Mesenteric fat pad (tissue), 1 donor: ENCODE data around the gene ACADS. TPM values are rescaled to one million over a fixed set of nuclear protein-coding genes. Genes with fewer than 3 reads are reported as not detected.
A peak's percentile ranks its signal among the peaks of the same experiment; 100 is the strongest.

ENCODE experiments used
- DNase-seq: peaks from one replicate; pipeline ENCODE4 v3.0.0-alpha.2; 2020; ENCODE audit warnings: low spot score
- total RNA-seq: library from RNA; stranded (reverse); fragmentation: NEBNext Ultra II Directional; extraction: Animal tissue kit (Norgen Biotek cat#: 25700); gene quantifications from one replicate; pipeline ENCODE4 v1.2.1, GENCODE V29; 2021
- donor health status: DM: yes; HTN: yes; CAD: no.

ACADS gene
- total RNA-seq, 1 donor from 2014 or later, result 66.9 TPM

- DNase-seq, result no peak
Measured at GRCh38 chr12:120754792-120755191, 29.2 kb downstream of the ACADS start.

DNA sequence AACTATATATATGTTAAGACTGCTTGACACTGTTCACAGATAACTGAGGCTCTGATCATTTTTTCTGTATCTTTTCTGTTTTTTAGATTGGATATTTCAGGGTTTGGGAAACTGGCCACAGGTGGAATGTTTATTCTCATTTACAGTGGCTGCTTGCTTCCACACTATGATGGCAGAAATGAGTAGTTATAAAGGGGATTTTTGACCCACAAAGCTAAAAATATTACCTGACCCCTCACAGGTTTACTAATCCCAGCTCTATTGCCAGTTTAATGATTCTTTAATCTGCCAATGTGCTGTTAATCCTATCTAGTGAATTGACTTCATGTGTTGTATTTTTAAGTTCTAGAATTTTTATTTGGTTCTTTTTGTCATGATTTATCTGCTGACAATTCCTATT lies 29.6 kb downstream of the ACADS start:
- no peak for DNase-seq

DNA sequence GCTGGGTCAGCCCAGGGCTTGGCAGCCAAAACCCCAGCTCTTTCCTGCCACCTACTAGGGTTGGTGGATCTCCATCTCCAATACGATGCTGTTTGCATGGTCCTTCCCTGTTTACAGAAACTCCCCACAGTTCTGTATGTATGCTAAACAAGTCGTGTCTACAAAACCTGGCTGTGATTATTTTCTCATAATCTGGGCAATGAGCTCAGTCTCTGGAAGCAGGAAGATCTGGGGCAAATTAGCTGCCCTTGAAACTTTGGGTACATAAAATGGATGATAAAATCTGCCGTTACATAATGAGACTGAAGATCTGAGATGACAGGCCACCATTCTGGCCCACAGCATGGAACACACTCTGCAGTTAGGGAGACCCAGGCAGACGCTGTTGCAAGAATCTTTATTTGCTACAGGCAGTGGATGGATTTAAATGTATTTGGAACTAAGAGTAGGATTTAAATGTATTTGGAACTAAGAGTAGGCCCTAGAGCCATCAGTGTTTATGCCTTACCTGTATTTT lies 31.7 kb downstream of the ACADS start:
- peak; percentile 4 for DNase-seq

GRCh38 chr12:120757949-120758348 lies 32.3 kb downstream of the ACADS start:
- peak; percentile 67 for DNase-seq

DNA sequence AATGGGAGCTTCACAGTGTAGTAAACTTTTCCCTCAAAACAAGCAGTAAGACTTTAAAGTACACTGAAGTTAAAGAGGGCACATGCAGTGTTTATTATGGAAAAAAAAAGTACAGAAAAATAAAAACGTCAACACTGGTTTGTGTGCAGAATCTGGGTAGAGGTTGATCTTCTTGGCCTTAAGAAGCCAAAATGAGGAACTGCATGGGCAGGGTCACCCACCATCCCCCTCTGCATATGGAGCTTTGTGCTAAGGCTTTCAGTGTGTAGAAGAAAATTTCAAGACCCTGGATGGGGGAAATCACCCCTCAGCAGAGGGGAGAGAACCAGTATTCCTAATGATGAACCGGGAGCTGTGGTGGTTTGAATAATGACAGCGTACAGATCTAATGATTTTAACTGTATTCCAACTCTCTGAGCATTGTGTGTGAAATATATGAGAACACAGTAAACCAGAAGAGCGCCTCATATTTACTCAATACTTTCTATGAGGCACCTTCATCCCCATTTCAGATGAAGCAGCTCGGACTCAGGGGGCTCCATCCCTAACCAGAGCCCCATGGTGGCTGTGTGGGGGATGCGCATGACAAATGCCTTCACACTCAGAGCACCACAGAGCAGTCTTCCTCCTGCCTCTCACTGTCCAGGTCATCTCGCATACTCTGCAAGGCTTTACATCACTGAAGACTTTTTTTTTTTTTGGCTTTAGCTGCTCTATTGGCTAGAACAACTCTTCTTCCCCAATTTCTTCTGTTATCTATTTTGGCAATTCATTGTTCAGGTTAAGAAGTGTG lies 33.4 kb downstream of the ACADS start:
- peak; percentile 22 for DNase-seq

- DNase-seq, result peak; percentile 83
Measured at GRCh38 chr12:120759591-120760348, 34.1 kb downstream of the ACADS start.

DNA sequence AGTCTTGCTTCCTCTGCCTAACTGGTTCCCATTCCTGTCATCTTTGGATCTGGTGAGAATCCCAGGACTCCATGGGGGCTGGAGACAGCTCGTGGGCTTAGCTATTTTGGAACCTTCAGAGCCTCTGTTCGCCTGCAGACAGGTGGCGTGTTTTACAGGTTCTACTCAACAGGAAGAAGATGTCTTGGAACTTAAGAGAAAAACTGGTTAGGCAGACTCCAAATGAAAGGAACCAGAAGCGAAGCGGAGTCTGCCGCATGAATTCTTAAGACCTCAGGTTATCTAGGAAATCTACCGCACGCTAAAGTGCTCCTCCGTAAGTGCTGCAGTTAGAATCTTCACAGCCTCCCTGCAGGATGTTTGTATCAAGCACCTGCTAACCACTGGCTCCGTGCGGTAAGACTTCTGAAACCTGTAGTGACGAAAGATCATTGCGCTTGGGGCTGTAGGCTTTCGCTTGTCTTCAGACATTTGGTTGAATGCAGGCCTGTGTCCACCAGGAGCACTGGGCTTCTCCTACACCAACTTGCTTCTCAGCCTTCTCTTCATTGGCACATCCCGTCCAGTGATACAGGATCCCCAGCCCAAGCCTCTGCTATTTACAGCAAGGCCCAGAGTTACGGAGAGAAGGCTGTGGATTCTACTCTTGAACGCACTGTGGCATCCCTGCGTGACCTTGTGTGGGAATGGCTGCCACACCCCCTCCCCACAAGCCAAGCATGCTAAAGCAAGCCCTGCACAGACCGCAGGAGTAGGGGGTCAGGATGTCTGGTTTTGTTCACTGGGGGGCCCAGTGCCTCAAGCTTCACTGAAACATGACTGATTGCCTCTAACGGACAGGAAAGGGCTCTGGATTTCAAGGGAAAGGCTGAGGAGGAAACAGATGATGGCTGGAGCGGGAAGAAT lies 35.0 kb downstream of the ACADS start:
- DNase-seq, result peak; percentile 47

GRCh38 chr12:120761519-120761934 lies 35.9 kb downstream of the ACADS start:
- DNase-seq, result no peak

DNA sequence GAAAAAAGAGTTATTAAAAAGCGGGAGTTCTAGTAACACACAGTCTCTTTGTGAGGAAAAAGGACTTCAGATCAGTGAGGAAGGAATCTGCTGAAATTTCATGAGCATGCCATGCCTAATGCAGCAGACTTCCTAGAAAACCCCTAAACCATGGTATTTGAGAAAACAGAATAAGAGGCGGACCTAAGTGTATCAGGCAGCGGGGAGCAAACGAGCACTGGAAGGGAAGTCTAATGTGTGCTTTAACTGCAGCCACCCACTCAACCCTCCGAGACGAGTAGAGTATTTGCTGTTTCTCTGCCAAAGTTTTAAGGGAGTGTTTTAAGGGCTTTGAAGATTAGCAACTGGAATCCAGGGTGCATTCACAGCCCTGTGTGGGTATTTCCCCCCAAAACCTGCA lies 36.5 kb downstream of the ACADS start:
- DNase-seq, result no peak

- DNase-seq, result no peak
Measured at GRCh38 chr12:120763250-120763649, 37.6 kb downstream of the ACADS start.

DNA sequence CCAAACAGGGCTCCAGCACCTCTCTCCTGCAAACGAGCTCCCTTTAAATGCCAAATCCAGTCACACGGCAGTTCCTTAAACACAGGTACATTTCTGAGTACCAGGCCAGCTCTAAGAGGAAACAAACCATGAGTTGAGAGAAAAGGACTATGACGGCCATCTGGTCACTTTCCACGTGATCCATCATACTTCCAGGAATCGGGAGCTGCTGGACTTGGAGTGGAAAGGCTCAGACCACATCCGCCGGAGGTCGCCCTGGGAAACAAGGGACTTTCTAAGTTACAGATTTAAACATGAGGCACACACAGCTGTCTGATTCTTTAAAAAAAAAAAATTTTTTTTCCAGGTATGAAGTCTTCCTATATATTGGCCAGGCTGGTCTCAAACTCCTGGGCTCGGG lies 39.2 kb downstream of the ACADS start:
- no peak for DNase-seq

GRCh38 chr12:120766566-120766965 lies 40.9 kb downstream of the ACADS start:
- no peak for DNase-seq

- DNase-seq, result no peak
Measured at GRCh38 chr12:120767071-120768024, 41.7 kb downstream of the ACADS start.

GRCh38 chr12:120771097-120771496 lies 45.5 kb downstream of the ACADS start:
- DNase-seq, result no peak

- DNase-seq, result no peak
Measured at GRCh38 chr12:120774169-120774916, 48.7 kb downstream of the ACADS start.

DNA sequence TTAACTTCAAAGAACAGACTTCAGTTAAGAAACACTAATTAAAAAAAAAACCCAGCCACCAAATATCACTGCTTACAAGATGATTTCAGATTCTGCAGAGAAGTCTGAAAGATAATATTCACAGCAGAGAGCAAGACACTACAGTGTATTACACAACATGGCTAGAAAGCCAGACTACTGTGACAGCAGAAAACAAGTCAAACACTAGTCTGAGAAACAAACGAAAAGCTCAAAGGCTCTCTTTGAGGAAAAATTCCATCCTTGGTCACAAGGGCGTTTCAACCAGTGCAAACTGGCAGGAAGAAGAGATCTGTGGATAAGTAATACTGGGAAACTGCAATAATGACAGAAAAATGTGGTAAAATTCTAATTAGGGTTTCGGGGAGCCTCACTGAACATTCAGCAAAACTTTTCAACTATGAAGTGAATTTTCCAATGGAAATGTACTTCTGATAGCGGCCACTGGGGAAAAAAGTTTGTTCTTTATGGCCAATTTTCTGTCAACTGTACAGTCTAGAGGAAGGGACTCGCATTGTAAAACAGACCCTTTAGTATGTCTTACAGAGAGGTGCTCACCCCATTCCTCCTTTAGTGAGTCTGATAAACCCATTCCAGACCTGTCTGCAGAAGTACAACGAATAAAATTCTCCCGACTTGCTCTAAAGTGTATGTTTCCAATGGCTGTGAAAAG lies 50.4 kb downstream of the ACADS start:
- DNase-seq, result no peak

GRCh38 chr12:120783197-120783596 lies 57.6 kb downstream of the ACADS start:
- DNase-seq, result no peak

DNA sequence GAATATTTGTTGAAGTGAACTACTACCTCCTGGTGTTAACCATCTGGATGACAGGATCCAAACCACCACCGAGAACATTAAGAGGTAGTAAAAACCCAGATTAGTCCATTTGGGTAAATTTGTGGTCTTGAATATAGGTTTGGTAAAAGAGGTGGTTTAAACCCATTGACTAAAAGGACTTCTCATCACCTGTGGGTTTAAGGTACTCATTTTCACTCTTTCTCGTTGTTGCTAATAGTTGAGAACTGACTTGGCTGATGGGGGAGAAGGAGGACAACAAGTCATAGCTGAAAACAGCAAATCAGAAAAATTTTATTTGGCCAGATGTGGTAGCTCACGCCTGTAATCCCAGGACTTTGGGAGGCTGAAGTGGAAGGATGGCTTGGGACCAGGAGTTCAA lies 59.2 kb downstream of the ACADS start:
- no peak for DNase-seq

GRCh38 chr12:120787889-120788288 lies 62.3 kb downstream of the ACADS start:
- DNase-seq, result no peak
